ENCODE measurements around the gene WBP2.

WBP2 gene

DNA sequence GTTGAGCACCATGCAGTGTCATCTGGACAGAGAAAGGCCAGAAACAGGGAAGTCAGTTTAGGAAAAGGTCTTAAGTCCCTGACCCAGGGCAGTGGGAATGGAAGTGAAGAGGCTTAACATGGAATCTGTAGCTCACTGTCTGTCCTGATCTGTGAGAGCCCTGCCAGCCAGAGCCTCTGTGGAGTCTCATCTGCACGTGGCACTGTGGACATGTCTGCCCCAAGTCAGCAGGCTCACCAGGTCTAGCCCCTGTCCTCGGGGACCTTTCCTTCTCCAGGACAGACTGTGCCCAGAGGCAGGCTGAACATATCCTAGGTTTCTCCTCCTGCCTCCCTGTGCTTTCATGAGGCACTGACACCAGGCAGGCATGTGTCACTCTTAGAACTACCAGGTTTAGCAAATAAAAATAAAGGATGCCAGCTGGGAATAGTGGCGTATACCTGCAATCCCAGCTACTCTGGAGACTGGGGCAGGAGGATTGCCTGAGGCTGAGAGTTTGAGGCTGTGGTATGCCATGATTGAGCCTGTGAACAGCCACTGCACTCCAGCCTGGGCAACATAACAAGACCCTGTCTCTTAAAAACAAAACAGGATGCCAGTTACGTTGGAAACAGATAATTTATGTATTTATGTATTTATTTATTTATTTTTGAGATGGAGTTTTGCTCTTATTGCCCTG is 48.2 kb downstream of the WBP2 start:
- H3K4me1 ChIP-seq (ENCODE audit: control insufficient read depth, low read depth, low read length): no peaks in the 10 kb centered on the region
- H2AK5ac ChIP-seq (ENCODE audit: low read length): no peak overlapping the region
- H4K8ac ChIP-seq (ENCODE audit: low read depth, low read length): no peak overlapping the region
- H3K18ac ChIP-seq (ENCODE audit: low read length): no peak overlapping the region
- H3K36me3 ChIP-seq (ENCODE audit: control insufficient read depth, insufficient read depth, low read length): no peaks in the 10 kb centered on the region
- no peak overlapping the region for H3K9ac ChIP-seq (ENCODE audit: low read length)
- no peaks in the 10 kb centered on the region for H3K27me3 ChIP-seq (ENCODE audit: insufficient read depth, low read length, poor library complexity)
- H3K4ac ChIP-seq (ENCODE audit: low read depth, low read length): no peak overlapping the region
- no CpG with 5 or more reads among the region's 4 CpGs for whole genome bisulfite sequencing (ENCODE audit: extremely low coverage, insufficient coverage, low lambda C conversion rate)
- no peaks in the 10 kb centered on the region for H3K79me2 ChIP-seq (ENCODE audit: control insufficient read depth, insufficient read depth, low read length)
- DNase-seq: no peak
- H3K56ac ChIP-seq (ENCODE audit: low read length): no peak overlapping the region
- H3K4me2 ChIP-seq (ENCODE audit: low read length): no peak overlapping the region
- no peak overlapping the region for H2BK15ac ChIP-seq (replicated peaks; ENCODE audit: low read depth)
- no peak overlapping the region for H3K23ac ChIP-seq (ENCODE audit: low read length)
- H3K4me3 ChIP-seq (ENCODE audit: low read length): no peak overlapping the region
- H3K79me1 ChIP-seq (ENCODE audit: low read length): peaks cover 3% of the 10 kb centered on the region
- H3K27ac ChIP-seq (ENCODE audit: low read depth, low read length): no peak overlapping the region
- H2BK120ac ChIP-seq (ENCODE audit: low read depth, low read length): no peak overlapping the region
- no peak overlapping the region for H4K5ac ChIP-seq (ENCODE audit: low read length)
- H2BK5ac ChIP-seq (ENCODE audit: low read length): no peak overlapping the region

DNA sequence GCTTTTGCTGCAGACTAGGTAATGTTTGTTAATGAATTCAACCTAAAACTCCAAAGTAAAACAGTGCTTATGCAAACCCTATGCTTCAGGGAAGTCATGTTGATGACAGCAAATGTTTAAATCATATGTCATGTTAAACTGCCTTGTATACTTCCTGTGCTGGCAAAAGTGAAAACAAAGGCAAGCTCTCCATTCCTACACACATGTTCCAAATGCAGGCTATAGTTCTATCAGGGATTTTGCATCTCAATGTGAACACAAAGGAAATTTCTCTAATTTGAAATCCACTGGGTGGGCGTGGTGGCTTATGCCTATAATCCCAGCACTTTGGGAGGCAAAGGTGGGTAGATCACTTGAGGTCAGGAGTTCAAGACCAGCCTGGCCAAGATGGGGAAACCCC is 51.3 kb downstream of the WBP2 start:
- no peaks in the 10 kb centered on the region for H3K27me3 ChIP-seq (ENCODE audit: insufficient read depth, low read length, poor library complexity)
- no peak overlapping the region for H3K4me3 ChIP-seq (ENCODE audit: low read length)
- H2BK120ac ChIP-seq (ENCODE audit: low read depth, low read length): no peak overlapping the region
- H3K18ac ChIP-seq (ENCODE audit: low read length): no peak overlapping the region
- H3K79me2 ChIP-seq (ENCODE audit: control insufficient read depth, insufficient read depth, low read length): peaks cover 2% of the 10 kb centered on the region
- WGBS (ENCODE audit: extremely low coverage, insufficient coverage, low lambda C conversion rate): no CpG with 5 or more reads among the region's 1 CpG
- H2BK5ac ChIP-seq (ENCODE audit: low read length): no peak overlapping the region
- H3K56ac ChIP-seq (ENCODE audit: low read length): no peak overlapping the region
- no peak overlapping the region for H3K4me2 ChIP-seq (ENCODE audit: low read length)
- no peak overlapping the region for H2BK15ac ChIP-seq (replicated peaks; ENCODE audit: low read depth)
- no peak overlapping the region for H3K27ac ChIP-seq (ENCODE audit: low read depth, low read length)
- no peak for DNase-seq
- no peak overlapping the region for H4K8ac ChIP-seq (ENCODE audit: low read depth, low read length)
- H3K23ac ChIP-seq (ENCODE audit: low read length): no peak overlapping the region
- no peaks in the 10 kb centered on the region for H3K4me1 ChIP-seq (ENCODE audit: control insufficient read depth, low read depth, low read length)
- no peak overlapping the region for H2AK5ac ChIP-seq (ENCODE audit: low read length)
- no peak overlapping the region for H3K9ac ChIP-seq (ENCODE audit: low read length)
- H3K79me1 ChIP-seq (ENCODE audit: low read length): peaks cover 3% of the 10 kb centered on the region
- no peak overlapping the region for H4K5ac ChIP-seq (ENCODE audit: low read length)
- peaks cover 4% of the 10 kb centered on the region for H3K36me3 ChIP-seq (ENCODE audit: control insufficient read depth, insufficient read depth, low read length)
- no peak overlapping the region for H3K4ac ChIP-seq (ENCODE audit: low read depth, low read length)

DNA sequence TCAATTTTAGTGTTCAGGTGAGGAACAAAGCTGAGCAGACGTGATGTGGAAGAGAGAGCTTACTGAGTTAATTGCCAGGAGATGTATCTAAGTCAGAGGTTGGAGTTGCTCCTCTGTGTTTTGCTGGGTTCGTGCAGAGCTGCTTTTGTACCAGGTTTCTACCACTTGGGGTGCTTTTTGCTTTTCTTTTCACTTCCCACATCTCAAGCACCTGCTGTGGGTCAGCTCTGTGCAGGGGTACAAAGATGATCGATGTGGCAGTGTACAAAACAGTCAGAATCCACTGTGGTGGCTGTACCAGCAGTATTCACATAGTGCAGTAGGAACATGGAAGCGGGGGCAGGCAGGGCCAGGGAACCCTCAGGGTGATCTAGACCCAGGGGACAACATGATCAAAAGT is 55.7 kb downstream of the WBP2 start:
- peaks cover 6% of the 10 kb centered on the region for H3K36me3 ChIP-seq (ENCODE audit: control insufficient read depth, insufficient read depth, low read length)
- no peak overlapping the region for H3K27ac ChIP-seq (ENCODE audit: low read depth, low read length)
- H3K23ac ChIP-seq (ENCODE audit: low read length): no peak overlapping the region

DNA sequence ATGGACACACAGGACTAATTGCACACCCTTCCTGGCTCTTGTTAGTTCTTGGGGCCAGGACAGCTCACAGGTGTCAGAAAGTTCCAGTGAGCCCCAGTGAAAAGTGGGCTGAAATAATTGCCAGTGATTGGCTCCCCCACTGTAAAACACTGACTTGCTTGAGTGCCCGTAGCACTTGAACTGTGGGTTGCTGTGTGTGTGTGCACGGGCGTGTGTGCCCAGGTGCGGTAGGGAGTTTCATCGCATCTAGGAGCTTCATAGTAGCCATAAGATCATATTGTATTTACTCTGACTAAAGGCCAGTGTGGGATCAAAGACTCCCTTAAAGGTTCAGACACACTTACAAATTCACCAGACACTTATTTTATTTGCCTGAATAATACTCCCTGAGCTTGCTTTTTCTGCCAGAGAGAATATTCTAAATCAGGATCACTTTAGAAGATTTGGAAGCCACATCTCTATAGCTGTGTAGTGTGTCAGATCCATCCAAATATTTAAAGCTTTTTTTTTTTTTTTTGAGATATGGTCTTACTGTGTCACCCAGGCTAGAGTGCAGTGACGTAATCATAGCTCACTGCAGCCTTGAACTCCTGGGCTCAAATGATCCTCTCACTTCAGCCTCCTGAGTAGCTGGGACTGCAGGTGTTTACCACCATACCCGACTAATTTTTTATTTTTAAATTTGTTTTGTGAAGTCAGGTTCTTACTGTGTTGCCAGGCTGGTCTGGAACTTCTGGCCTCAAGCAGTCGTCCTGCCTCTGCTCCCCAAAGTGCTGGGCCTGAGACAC is 59.1 kb downstream of the WBP2 start:
- no peak overlapping the region for H3K27ac ChIP-seq (ENCODE audit: low read depth, low read length)
- H3K4ac ChIP-seq (ENCODE audit: low read depth, low read length): no peak overlapping the region
- no peaks in the 10 kb centered on the region for H3K4me1 ChIP-seq (ENCODE audit: control insufficient read depth, low read depth, low read length)
- DNase-seq: no peak
- no peak overlapping the region for H3K56ac ChIP-seq (ENCODE audit: low read length)
- H3K9ac ChIP-seq (ENCODE audit: low read length): no peak overlapping the region
- peaks cover 9% of the 10 kb centered on the region for H3K36me3 ChIP-seq (ENCODE audit: control insufficient read depth, insufficient read depth, low read length)
- WGBS (ENCODE audit: extremely low coverage, insufficient coverage, low lambda C conversion rate): no CpG with 5 or more reads among the region's 8 CpGs
- no peak overlapping the region for H3K4me3 ChIP-seq (ENCODE audit: low read length)
- H3K23ac ChIP-seq (ENCODE audit: low read length): no peak overlapping the region
- H3K18ac ChIP-seq (ENCODE audit: low read length): no peak overlapping the region
- H2AK5ac ChIP-seq (ENCODE audit: low read length): no peak overlapping the region
- no peak overlapping the region for H2BK120ac ChIP-seq (ENCODE audit: low read depth, low read length)
- no peak overlapping the region for H4K5ac ChIP-seq (ENCODE audit: low read length)
- H2BK15ac ChIP-seq (replicated peaks; ENCODE audit: low read depth): no peak overlapping the region
- no peak overlapping the region for H4K8ac ChIP-seq (ENCODE audit: low read depth, low read length)
- H2BK5ac ChIP-seq (ENCODE audit: low read length): no peak overlapping the region
- no peak overlapping the region for H3K4me2 ChIP-seq (ENCODE audit: low read length)
- H3K27me3 ChIP-seq (ENCODE audit: insufficient read depth, low read length, poor library complexity): no peaks in the 10 kb centered on the region
- peaks cover 17% of the 10 kb centered on the region for H3K79me2 ChIP-seq (ENCODE audit: control insufficient read depth, insufficient read depth, low read length)
- peaks cover 14% of the 10 kb centered on the region for H3K79me1 ChIP-seq (ENCODE audit: low read length)

More for the DNA sequence above, 55.7 kb downstream of the WBP2 start:
- Histone ChIP-seq H3K79me1 (ENCODE audit: low read length) (peaks cover 9% of the 10 kb centered on the region), H4K5ac (ENCODE audit: low read length) (no peak overlapping the region), H3K27me3 (ENCODE audit: insufficient read depth, low read length, poor library complexity) (no peaks in the 10 kb centered on the region), H3K56ac (ENCODE audit: low read length) (no peak overlapping the region), H3K9ac (ENCODE audit: low read length) (no peak overlapping the region), H3K4me1 (ENCODE audit: control insufficient read depth, low read depth, low read length) (no peaks in the 10 kb centered on the region), H2AK5ac (ENCODE audit: low read length) (no peak overlapping the region), H3K18ac (ENCODE audit: low read length) (no peak overlapping the region), H2BK120ac (ENCODE audit: low read depth, low read length) (no peak overlapping the region), H3K4me2 (ENCODE audit: low read length) (no peak overlapping the region), H4K8ac (ENCODE audit: low read depth, low read length) (no peak overlapping the region), H2BK5ac (ENCODE audit: low read length) (no peak overlapping the region), H3K4ac (ENCODE audit: low read depth, low read length) (no peak overlapping the region), H2BK15ac (replicated peaks; ENCODE audit: low read depth) (no peak overlapping the region), H3K79me2 (ENCODE audit: control insufficient read depth, insufficient read depth, low read length) (peaks cover 8% of the 10 kb centered on the region), H3K4me3 (ENCODE audit: low read length) (no peak overlapping the region)
- no peak for DNase-seq
- no CpG with 5 or more reads among the region's 4 CpGs for WGBS (ENCODE audit: extremely low coverage, insufficient coverage, low lambda C conversion rate)
